T47D (cell line): ENCODE measurements around the gene IL17RA.

Experiments used
- DNase-seq, 2 experiments: peaks; one replicate each; pipeline versions ENCODE4 v3.0.0 to v3.0.0-alpha.2; 2011 to 2012; ENCODE audit warnings: low read depth in 1 of 2, low spot score in 1 of 2
- JUND ChIP-seq: IDR thresholded peaks from 2 replicates; pipeline ENCODE4 v1.6.1; 2012; ENCODE audit warnings: low read depth
- in situ Hi-C: cut with HindIII; loops from 2 replicates; pipeline ENCODE4 v1.10.0; 2016; ENCODE audit warnings: low sequenced_read_pairs, low pct_unique_long_range_greater_than_20kb

Gene IL17RA

DNA sequence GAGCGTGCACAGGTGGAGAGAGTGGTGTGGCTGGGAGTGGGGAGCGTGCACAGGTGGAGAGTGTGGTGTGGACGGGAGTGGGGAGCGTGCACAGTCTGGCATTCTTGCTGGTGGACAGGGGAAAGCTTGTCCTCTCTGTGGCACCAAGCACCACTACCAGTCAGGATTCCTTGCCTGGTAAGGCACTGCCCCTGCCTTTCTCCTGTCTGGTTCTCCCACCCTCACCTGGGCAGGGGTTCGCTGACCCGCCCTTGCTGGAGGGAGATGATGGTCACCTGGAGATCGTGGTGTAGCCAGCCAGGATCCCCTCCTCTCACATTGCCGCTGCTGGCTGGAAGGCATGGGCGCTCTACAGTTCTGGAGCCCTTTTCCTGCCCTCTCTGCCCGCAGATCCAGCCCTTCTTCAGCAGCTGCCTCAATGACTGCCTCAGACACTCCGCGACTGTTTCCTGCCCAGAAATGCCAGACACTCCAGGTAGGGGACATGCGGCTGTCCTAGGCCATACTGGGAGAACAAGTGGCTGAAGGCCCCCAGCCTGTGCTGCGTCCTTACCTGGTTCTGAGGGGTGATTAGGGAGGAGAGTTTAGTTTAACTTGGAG lies 19.6 kb downstream of the IL17RA start:
- no peak for TF ChIP-seq JUND
- in situ Hi-C loops, result no loop called here

DNA sequence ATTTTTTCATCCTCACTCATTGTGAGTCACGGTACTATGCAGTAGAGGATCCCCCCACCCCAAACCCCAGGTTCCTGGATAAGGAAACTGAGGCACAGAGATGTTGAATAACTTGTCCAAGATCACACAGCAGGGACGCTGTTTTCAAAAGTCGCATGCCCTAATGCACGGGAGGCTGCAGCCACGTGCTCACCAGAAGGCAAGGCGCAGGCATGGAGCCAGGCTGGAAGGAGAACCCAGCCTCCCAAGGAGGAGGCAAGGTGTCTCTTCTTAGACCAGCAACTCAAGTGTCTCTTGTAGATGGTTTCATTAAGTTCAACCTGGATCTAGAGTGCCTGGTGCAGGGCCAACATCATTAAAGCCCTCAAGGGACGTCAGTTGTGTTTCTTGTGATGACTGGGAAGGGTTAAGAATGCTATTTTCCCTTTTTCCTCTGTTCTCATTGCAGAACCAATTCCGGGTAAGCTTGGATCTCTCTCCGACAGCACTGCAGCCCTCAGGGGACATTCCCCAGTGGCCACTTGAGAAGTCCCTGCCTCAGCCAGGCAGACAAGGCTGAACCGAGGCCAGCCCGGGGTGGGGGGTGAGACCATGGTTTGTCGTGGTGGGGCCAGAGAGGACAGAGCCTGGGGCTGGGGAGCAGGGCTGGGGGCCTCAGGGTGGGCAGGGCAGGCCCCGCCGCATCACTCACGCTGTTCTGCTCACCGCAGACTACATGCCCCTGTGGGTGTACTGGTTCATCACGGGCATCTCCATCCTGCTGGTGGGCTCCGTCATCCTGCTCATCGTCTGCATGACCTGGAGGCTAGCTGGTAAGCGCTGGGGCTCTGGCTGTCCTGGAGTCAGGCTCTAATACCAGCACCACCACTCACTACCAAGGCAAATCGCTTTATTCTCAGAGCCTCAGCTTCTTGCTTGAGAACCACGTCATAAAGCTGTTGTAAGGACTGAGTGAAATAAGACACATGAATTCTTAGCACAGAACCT lies 20.6 kb downstream of the IL17RA start:
- in situ Hi-C loops, result no loop called here
- no peak for DNase-seq
- TF ChIP-seq JUND, result no peak

More for the DNA sequence above, 19.6 kb downstream of the IL17RA start:
- DNase-seq, result no peak

DNA sequence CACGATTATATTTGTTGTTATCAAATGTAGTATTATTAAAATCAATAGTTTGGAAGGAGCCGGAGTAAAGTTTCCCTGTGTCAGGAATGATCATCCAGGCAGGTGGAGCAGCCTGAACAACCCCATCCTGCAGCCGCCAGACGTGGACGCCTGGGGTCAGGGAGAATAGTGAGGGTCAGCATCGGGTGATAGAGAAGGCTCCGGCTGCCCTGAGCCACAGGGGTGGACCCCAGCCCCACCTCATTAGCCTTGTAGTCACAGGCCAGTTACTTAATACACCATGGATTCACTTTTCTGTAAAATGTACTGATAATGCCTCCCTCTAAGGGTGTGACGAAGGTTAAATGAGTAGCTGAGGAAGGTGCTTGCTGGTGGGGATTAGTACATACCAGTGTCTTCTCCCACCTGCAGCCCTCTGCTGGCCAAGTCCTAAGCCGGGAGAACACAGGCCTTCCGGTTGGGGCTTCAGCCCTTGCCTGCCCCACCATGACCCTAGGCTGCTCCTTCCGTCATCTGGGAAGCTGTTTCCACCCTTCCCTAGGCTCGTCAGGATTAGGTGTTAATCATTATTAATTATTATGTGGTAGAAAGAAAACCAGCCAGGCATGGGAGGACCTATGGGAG lies 21.5 kb downstream of the IL17RA start:
- no peak for TF ChIP-seq JUND
- in situ Hi-C loops, result no loop called here

DNA sequence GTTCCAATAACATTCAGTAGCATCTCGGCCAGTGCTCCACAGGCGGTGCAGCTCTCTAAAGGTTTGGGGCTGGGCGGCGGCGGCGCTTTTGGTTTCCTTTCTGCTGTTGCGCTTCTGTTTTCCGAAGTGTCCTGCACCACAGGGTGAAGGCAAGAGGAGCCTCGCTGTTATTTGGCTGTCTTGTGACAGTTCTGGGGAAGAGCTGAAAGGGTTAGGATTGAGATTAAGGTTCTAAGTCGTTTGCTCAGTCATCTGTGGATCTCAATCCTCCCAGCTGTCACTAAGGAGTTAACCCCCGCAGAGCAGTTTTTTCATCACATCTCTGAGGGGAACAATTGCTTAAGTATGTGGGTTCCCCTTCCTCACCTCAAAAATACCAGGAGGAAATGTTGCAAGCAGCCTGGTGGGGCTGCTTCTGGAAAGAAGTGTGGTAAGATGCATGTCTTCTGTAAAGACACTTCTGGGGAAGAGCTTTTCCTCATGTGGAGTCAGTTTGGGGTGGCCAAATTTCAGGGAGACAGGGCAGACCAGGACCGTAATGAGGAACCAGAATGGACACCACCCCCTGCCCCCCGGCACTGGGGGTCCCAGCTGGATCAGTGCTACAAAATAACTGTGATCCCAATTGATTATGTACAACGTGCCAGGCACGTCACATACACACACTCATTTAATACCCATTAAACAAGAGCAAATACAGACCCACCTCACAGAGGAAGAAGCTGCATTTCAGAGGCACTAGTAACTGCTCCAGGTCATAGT lies 22.2 kb downstream of the IL17RA start:
- in situ Hi-C loops, result no loop called here
- DNase-seq, result no peak
- TF ChIP-seq JUND, result no peak

More for the DNA sequence above, 21.5 kb downstream of the IL17RA start:
- no peak for DNase-seq

DNA sequence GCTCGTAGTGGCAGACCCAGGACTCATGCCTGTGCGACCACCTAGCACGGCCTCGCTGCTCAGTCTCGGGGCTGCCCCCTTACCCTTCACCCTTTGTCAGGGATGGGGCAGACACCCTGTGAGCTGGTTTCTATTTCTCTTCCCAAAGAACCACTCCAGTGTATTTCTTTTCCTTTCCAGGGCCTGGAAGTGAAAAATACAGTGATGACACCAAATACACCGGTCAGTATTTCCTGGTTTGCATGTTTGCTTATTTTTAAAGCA lies 22.7 kb downstream of the IL17RA start:
- no peak for TF ChIP-seq JUND
- DNase-seq, result no peak
- in situ Hi-C loops, result no loop called here

DNA sequence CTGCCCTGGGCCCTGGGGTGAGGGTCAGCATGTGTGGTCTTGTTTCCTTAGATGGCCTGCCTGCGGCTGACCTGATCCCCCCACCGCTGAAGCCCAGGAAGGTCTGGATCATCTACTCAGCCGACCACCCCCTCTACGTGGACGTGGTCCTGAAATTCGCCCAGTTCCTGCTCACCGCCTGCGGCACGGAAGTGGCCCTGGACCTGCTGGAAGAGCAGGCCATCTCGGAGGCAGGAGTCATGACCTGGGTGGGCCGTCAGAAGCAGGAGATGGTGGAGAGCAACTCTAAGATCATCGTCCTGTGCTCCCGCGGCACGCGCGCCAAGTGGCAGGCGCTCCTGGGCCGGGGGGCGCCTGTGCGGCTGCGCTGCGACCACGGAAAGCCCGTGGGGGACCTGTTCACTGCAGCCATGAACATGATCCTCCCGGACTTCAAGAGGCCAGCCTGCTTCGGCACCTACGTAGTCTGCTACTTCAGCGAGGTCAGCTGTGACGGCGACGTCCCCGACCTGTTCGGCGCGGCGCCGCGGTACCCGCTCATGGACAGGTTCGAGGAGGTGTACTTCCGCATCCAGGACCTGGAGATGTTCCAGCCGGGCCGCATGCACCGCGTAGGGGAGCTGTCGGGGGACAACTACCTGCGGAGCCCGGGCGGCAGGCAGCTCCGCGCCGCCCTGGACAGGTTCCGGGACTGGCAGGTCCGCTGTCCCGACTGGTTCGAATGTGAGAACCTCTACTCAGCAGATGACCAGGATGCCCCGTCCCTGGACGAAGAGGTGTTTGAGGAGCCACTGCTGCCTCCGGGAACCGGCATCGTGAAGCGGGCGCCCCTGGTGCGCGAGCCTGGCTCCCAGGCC lies 23.7 kb downstream of the IL17RA start:
- in situ Hi-C loops, result no loop called here
- no peak for DNase-seq
- no peak for TF ChIP-seq JUND

DNA sequence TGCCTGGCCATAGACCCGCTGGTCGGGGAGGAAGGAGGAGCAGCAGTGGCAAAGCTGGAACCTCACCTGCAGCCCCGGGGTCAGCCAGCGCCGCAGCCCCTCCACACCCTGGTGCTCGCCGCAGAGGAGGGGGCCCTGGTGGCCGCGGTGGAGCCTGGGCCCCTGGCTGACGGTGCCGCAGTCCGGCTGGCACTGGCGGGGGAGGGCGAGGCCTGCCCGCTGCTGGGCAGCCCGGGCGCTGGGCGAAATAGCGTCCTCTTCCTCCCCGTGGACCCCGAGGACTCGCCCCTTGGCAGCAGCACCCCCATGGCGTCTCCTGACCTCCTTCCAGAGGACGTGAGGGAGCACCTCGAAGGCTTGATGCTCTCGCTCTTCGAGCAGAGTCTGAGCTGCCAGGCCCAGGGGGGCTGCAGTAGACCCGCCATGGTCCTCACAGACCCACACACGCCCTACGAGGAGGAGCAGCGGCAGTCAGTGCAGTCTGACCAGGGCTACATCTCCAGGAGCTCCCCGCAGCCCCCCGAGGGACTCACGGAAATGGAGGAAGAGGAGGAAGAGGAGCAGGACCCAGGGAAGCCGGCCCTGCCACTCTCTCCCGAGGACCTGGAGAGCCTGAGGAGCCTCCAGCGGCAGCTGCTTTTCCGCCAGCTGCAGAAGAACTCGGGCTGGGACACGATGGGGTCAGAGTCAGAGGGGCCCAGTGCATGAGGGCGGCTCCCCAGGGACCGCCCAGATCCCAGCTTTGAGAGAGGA lies 24.5 kb downstream of the IL17RA start:
- in situ Hi-C loops, result no loop called here
- TF ChIP-seq JUND, result no peak
- DNase-seq, result no peak

DNA sequence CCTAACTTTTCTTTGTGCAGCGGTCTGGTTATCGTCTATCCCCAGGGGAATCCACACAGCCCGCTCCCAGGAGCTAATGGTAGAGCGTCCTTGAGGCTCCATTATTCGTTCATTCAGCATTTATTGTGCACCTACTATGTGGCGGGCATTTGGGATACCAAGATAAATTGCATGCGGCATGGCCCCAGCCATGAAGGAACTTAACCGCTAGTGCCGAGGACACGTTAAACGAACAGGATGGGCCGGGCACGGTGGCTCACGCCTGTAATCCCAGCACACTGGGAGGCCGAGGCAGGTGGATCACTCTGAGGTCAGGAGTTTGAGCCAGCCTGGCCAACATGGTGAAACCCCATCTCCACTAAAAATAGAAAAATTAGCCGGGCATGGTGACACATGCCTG lies 25.2 kb downstream of the IL17RA start:
- TF ChIP-seq JUND, result no peak
- in situ Hi-C loops, result no loop called here
- no peak for DNase-seq

DNA sequence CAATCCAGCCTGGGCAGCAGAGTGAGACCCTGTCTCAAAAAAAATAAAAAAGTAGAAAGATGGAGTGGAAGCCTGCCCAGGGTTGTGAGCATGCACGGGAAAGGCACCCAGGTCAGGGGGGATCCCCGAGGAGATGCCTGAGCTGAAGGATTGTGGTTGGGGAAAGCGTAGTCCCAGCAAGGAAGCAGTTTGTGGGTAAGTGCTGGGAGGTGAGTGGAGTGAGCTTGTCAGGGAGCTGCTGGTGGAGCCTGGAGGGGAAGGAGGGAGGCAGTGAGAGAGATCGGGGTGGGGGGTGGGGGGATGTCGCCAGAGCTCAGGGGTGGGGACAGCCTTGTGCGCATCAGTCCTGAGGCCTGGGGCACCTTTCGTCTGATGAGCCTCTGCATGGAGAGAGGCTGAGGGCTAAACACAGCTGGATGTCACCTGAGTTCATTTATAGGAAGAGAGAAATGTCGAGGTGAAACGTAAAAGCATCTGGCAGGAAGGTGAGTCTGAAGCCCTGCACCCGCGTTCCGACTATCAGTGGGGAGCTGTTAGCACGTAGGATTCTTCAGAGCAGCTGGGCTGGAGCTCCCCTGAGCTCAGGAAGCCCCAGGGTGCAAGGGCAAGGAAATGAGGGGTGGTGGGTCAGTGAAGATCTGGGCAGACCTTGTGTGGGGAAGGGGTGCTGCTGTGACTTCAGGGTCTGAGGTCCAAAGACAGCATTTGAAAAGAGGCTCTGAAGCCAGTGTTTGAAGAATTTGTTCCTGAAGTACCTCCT lies 26.2 kb downstream of the IL17RA start:
- no peak for DNase-seq
- in situ Hi-C loops, result no loop called here
- TF ChIP-seq JUND, result no peak

DNA sequence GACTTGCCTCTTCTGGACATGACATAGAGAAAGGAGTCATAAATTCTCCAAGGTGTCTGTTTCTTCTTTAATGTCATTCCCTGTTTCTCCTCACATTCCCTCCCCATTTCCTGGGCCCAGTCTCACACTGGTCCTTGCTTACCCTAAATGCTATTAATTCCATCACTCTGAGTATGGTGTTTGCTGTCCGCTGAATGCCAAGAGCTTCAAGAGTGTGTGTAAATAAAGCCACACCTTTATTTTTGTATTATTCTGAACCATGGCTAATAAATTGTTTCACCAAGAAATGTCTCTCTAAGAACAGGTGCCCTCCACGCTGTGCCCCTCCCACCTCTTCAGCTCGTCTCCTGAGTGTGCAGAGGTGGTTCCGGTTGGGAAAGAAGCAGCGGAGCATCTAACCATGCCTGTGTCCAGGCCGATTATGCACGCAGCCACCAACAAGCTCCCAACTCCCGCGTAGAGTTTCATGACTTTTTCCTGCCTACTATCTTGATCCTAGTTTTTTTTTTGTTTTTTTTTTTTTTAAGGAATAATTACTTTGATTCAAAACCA lies 27.8 kb downstream of the IL17RA start:
- no peak for DNase-seq
- no peak for TF ChIP-seq JUND
- in situ Hi-C loops, result no loop called here

DNA sequence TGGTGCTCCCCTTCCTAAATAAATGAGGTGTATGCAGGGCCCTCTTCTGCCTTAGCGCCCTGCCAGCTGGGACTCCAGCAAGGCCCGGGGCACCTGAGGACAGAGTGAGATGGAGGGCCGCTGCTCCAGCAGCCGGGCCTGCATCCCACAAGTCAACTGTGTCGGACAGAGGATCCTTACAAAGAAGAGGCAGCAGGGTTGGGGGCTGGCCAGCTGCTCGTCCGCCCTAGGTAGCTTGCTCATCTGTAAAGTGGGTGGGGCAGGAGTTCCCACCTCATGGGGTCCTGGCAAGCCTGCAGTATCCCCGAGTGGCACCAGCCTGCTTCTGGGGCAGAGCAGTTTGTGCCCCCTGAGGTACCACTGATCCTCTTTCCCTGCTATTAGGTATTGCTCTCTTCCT lies 28.8 kb downstream of the IL17RA start:
- no peak for TF ChIP-seq JUND
- in situ Hi-C loops, result no loop called here
- DNase-seq, result no peak
